GM12873 (cell line): ENCODE results near the gene TMPRSS6.

ENCODE experiments used
- TF ChIP-seq, protein P1 (sequence below): IDR thresholded peaks from 2 replicates; pipeline ENCODE4 v1.5.1; 2012; ENCODE audit warnings: low read depth, mild to moderate bottlenecking, moderate library complexity, low read length, control low read depth; ENCODE audit not compliant: insufficient read depth; ENCODE audit errors: missing control alignments

The TMPRSS6 gene

DNA sequence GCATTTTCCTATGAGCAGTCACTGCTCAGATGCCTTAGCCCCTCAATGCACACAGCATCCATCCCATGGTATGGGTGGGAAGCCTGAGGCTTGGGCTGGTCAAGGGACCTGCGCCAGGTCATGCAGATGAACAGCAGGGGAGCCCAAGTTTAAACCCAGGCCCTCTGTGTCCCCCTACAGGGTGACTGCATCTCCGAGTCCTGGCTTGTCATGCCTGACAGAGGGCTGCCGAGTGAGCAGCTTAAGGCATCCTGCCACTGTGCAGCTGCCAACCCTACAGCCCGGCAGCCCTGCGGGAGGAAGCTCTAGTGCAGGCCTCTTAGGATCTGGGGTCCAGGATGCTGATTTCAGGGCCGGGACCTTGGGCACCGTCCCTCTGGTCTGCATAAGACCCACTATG, 30.2 kb upstream of the TMPRSS6 start:
- TF ChIP-seq, protein P1, sequence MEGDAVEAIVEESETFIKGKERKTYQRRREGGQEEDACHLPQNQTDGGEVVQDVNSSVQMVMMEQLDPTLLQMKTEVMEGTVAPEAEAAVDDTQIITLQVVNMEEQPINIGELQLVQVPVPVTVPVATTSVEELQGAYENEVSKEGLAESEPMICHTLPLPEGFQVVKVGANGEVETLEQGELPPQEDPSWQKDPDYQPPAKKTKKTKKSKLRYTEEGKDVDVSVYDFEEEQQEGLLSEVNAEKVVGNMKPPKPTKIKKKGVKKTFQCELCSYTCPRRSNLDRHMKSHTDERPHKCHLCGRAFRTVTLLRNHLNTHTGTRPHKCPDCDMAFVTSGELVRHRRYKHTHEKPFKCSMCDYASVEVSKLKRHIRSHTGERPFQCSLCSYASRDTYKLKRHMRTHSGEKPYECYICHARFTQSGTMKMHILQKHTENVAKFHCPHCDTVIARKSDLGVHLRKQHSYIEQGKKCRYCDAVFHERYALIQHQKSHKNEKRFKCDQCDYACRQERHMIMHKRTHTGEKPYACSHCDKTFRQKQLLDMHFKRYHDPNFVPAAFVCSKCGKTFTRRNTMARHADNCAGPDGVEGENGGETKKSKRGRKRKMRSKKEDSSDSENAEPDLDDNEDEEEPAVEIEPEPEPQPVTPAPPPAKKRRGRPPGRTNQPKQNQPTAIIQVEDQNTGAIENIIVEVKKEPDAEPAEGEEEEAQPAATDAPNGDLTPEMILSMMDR = no peak

DNA sequence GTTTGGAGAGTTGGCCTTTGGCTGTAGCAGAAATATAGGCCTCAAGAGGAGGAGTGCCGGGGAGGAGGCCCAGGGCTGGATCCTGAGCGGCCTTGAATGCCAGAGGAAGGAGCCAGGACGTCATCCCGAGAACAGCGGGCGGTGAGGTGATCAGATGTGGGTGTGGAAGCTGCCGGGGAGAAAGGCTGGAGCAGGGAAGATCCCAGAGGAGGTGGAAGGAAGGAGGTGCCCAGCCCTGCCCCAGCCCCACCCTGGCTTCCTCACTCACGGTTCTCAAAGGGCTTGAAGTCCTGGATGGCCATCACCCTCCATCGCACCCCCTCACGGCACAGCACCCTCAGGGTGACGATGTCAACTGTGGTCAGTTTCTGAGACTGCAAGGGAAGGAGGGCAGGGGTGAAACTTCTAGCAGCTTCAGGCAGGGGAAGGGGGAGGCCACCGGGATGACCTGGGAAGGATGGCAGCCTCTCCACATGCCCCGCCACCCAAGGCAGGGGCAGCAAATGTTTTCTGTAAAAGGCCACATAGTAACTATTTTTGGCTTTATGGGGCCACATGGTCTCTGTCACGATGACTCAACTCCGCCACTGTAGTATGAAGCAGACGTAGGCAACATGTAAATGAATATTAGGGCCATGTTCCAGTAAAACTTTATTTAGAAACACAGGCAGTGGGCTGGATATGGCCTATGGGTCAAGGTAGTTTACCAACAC, 29.5 kb upstream of the TMPRSS6 start:
- TF ChIP-seq, protein P1 = no peak

DNA sequence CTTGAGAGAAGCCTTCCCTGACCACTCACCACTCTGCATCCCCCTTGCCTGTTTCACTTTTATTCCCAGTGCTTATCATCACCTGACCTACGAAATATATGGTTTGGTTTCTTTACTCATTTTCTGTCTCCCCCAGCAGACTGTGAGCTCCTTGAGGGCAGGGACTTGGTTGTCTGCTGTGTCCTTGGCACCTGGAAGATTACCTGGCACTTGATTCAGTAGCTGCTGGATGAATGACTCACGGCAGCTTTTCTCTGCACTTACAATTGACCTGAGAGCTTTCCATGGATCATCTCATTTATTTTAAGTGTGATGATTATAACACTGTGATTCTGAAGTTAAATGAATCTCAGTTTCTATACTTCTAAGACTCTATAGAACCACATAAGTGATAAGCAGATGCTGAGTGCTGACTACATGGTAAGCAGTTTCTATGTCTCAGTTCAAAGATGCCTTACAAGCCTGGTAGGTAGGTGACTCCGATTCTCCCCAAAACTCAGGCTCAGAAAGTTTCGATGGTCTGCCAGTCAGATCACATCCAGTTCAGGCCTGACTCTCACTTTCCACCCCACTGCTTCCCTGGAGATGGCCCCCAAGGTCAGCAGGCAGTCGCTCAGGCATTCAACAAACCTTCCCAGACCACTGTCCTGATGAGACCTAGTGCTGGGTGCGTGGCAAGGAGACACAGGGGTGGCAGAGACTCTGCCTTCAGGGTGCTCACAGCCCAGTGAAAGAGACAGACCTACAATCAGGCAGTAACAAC, 28.6 kb upstream of the TMPRSS6 start:
- TF ChIP-seq, protein P1 = no peak

DNA sequence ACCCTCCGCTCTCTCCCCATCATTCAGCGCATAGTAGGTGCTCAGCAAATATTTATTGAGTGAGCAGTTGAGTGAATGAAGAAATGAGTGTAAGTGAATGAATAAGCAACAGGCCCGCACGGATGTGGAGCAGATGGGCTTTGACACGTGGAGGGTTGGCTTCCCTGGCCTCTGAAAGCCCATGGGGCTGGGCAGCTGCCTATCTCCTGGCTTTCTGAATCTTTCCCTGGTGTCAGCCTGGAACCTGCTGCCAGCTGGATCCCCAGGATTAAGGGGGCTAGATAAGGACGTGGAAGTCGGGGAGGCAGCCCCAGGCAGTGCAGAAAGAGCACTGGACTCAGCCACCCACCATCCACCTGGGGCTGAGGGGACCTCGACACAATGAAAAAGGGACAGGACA, 27.6 kb upstream of the TMPRSS6 start:
- TF ChIP-seq, protein P1 = no peak

DNA sequence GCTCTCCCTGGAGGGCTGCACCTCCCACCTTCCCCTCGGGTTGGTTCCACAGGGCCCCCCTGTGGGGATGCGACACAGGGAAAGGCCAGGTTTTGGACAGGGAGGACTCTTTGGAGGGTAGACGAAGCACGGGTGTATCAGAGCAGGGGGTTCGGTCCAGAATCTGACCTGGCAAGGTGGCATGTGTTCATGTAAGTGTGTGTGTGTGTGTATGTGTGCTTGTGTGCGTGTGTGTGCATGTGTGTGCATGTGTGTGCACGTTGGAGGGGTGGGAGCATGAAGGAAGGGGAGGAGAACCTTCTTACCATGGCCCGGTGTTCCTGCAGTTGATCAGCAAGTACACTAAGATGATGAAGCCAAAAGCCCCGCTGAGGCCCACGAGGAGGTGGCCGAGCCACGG, 25.5 kb upstream of the TMPRSS6 start:
- TF ChIP-seq, protein P1 = no peak

DNA sequence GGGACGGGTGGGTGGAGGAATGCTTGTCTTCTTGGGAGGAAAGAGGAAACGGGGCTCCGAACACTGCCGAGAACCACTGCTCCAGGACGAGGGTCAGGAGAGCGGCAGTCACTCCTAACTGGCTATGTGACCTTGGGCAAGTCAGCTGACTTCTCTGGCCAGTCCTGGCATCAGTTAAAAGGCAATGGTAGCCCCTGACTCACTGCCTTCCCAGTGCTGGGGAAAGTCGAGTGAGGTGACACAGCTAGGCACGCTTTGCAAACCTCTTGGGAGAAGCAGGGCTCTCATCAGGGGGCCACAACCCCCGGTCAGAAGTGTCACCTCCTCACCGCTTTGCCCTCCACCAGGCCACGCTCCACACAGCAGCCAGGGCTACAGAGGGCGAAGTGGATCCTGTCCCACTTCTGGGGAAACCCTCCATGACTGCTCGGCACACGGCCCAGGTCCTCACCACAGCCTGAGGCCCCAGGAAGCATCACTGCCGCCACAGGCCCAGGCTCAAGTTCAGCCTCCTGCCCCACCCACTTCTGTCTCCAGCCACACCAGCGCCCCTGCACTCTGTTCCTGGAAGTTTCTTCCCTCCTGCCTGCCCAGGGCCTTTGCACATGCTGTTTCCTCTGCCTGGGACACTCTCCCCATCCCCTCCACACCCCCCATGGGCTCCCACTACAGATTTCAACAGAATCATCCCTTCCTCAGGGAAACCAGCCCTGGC, 23.9 kb upstream of the TMPRSS6 start:
- TF ChIP-seq, protein P1 = no peak

DNA sequence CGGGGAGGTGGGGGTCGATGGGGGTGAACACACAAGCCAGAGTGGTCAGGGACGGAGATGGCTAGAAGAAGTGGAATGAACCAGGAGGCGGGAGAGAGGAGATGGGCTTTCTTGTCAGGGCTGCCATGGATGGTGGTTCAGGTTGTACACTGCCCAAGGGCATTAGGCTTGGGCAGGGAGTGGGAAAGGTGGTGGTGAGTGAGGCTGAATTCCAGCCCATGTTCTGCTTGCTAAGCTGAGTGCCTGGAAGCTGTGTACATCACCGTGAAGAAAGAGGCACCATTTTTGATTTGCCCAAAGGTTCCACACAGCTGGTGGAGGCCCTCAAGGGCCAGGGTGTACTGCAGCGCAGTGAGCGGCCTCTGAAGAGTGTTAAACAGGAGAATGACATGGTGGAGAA, 23.3 kb upstream of the TMPRSS6 start:
- TF ChIP-seq, protein P1 = no peak
